SK-N-MC (cell line): Measurements from ENCODE around the gene ATP2B2.

Source experiments
- EZH2 ChIP-seq: fragments of 200-600 bp; sonication (generic); IDR thresholded peaks from one replicate; pipeline ENCODE4 v1.6.1; 2017; ENCODE audit warnings: antibody characterized with exemption
- POLR2AphosphoS5 ChIP-seq: IDR thresholded peaks from 2 replicates; pipeline ENCODE4 v1.6.1; 2012; ENCODE audit warnings: mild to moderate bottlenecking, low read depth, low read length, borderline replicate concordance

DNA sequence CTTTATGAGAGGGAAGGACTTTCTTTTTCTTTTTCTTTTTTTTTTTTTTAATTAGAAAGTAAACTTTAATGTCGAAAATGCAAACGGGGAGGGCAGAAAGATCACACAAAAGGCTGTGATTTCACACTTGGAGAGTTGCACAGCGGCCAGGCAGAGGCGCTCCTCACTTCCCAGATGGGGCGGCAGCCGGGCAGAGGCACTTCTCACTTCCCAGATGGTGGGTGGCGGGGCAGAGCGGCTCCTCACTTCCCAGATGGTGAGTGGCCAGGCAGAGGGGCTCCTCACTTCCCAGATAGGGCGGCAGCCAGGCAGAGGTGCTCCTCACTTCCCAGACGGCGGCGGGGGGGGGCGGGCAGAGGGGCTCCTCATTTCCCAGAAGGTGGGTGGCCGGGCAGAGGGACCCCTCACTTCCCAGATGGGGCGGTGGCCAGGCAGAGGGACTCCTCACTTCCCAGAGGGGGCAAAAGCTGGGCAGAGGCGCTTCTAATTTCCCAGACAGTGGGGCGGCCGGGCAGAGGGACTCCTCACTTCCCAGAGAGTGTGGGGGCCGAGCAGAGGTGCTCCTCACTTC lies 88.6 kb downstream of the ATP2B2 start:
- TF ChIP-seq EZH2: no peak
- TF ChIP-seq POLR2AphosphoS5: no peak
